ENCODE measurements around the gene GPANK1.

GPANK1 gene

DNA sequence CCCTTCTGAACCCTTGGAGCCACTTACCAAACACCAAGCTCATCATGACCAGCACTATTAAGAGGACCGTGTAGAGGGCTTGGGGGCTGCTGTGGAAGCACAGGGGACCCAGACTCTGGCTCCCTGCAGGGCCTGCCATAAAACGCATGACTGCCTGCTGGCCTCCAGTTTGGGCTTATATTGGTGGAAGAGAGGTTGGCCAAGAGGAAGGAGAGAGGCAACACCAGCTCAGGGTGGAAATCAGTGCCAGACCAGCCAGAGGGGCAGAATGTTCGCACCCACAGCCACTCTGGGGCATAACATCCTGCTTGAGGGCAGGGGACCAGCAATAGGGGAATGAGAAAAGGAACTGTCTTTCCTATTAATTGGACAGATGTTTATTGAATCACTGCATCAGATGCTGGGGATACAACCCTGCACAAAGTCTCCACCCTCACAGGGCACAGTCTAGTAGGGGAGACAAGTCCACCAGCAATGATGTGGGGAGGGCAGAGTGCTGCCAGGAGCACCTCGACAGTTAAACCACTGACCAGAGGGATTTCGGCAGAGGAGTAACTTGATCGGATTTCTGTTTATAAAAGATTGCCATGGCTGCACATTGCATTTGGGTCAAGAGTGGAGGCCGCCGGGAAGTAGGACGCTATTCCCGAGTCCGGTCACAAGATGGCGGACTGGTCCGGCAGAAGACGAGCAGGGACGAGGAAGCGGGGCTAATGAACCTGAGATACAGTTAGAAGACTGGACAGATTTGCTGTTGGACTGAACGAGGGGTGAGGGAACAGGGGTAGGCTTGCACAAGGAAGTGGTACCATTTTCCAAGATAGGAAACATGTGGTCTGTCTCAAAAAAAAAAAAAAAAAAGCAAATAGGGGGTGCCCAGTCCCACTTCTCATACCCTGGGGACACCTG, 15.7 kb upstream of the GPANK1 start, which contains the start of gene LY6G5C:
LY6G5C (minus strand) TSS at position 842 of the 909 bp plus-strand sequence; CDS start at position 148, 694 bp downstream.
- no peak within 1 kb of the TSS for H3K27ac ChIP-seq (ENCODE audit: low read depth, low read length)

DNA sequence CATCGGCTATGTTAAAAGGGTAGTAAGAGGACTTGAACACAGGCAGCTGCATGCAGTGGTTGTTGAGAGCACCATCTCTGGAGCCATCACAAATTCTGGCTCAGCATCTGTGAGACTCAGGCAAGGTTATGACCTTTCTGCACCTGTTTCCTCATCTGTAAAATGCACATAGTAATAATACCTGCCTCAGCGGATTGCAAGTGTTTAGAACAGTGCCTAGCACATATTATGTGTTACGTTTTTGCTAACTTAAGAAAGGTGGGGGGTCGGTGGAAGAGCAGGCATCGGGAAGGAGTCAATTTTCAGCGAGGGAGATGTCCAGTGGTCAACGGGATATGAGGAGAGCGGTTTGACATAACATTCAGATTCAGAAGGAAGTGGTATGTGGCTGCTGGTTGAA, 13.2 kb upstream of the GPANK1 start:
- no peaks in the 10 kb centered on the region for H3K9me2 ChIP-seq (replicated peaks; ENCODE audit: insufficient read depth, low read length)
- no peak for TF ChIP-seq EZH2phosphoT487 (conservative IDR thresholded peaks at IDR 0.05; ENCODE audit: low read length)
- TF ChIP-seq, protein P1, sequence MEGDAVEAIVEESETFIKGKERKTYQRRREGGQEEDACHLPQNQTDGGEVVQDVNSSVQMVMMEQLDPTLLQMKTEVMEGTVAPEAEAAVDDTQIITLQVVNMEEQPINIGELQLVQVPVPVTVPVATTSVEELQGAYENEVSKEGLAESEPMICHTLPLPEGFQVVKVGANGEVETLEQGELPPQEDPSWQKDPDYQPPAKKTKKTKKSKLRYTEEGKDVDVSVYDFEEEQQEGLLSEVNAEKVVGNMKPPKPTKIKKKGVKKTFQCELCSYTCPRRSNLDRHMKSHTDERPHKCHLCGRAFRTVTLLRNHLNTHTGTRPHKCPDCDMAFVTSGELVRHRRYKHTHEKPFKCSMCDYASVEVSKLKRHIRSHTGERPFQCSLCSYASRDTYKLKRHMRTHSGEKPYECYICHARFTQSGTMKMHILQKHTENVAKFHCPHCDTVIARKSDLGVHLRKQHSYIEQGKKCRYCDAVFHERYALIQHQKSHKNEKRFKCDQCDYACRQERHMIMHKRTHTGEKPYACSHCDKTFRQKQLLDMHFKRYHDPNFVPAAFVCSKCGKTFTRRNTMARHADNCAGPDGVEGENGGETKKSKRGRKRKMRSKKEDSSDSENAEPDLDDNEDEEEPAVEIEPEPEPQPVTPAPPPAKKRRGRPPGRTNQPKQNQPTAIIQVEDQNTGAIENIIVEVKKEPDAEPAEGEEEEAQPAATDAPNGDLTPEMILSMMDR (IDR thresholded peaks at IDR 0.05; ENCODE audit: insufficient read depth, low read length, poor library complexity, severe bottlenecking), result no peak

More for the DNA sequence above, 15.7 kb upstream of the GPANK1 start, which contains the start of gene LY6G5C:
- Histone ChIP-seq H3K4me2 (ENCODE audit: low read depth, low read length, poor library complexity, severe bottlenecking) (peak within 1 kb of the TSS; percentile 30), H3K36me3 (ENCODE audit: low read length) (no peaks in the 10 kb centered on the region), H3K9me3 (ENCODE audit: insufficient read depth, low read length) (no peaks in the 10 kb centered on the region), H4K20me1 (ENCODE audit: low read depth, low read length) (no peaks in the 10 kb centered on the region), H3K9ac (ENCODE audit: low read length) (peak within 1 kb of the TSS; percentile 9; the same call in 1 of the 2 replicates), H3K79me2 (ENCODE audit: insufficient read depth, low read length) (no peaks in the 10 kb centered on the region), H2AFZ (ENCODE audit: low read depth, low read length, severe bottlenecking) (peak within 1 kb of the TSS; percentile 23), H3K27me3 (ENCODE audit: low read length) (no peaks in the 10 kb centered on the region), H3K9me2 (replicated peaks; ENCODE audit: insufficient read depth, low read length) (no peaks in the 10 kb centered on the region), H3K4me3 (ENCODE audit: insufficient read depth, low read length, poor library complexity, severe bottlenecking) (no peak within 1 kb of the TSS), H3F3A (ENCODE audit: insufficient read depth) (peaks cover 5% of the 10 kb centered on the region; the same call in 1 of the 2 replicates)
- TF ChIP-seq, protein P1 (IDR thresholded peaks at IDR 0.05; ENCODE audit: insufficient read depth, low read length, poor library complexity, severe bottlenecking), result peak; percentile 28
- no peak for TF ChIP-seq EZH2phosphoT487 (conservative IDR thresholded peaks at IDR 0.05; ENCODE audit: low read length)

GRCh38 chr6:31676904-31677303, 12.1 kb upstream of the GPANK1 start:
- Histone ChIP-seq H4K20me1 (ENCODE audit: low read depth, low read length) (no peaks in the 10 kb centered on the region), H2AFZ (ENCODE audit: low read depth, low read length, severe bottlenecking) (no peak overlapping the region), H3F3A (ENCODE audit: insufficient read depth) (peaks cover 14% of the 10 kb centered on the region; the same call in 1 of the 2 replicates), H3K79me2 (ENCODE audit: insufficient read depth, low read length) (no peaks in the 10 kb centered on the region), H3K27ac (ENCODE audit: low read depth, low read length) (no peak overlapping the region), H3K9me2 (replicated peaks; ENCODE audit: insufficient read depth, low read length) (no peaks in the 10 kb centered on the region), H3K4me3 (ENCODE audit: insufficient read depth, low read length, poor library complexity, severe bottlenecking) (no peak overlapping the region), H3K36me3 (ENCODE audit: low read length) (no peaks in the 10 kb centered on the region), H3K9me3 (ENCODE audit: insufficient read depth, low read length) (no peaks in the 10 kb centered on the region), H3K27me3 (ENCODE audit: low read length) (no peaks in the 10 kb centered on the region), H3K9ac (ENCODE audit: low read length) (no peak overlapping the region), H3K4me2 (ENCODE audit: low read depth, low read length, poor library complexity, severe bottlenecking) (no peak overlapping the region)
- TF ChIP-seq, protein P1 (IDR thresholded peaks at IDR 0.05; ENCODE audit: insufficient read depth, low read length, poor library complexity, severe bottlenecking), result no peak

More for the DNA sequence above, 13.2 kb upstream of the GPANK1 start:
- Histone ChIP-seq H3K9ac (ENCODE audit: low read length) (no peak overlapping the region), H3K4me3 (ENCODE audit: insufficient read depth, low read length, poor library complexity, severe bottlenecking) (no peak overlapping the region), H3K27ac (ENCODE audit: low read depth, low read length) (no peak overlapping the region), H3K9me3 (ENCODE audit: insufficient read depth, low read length) (no peaks in the 10 kb centered on the region), H2AFZ (ENCODE audit: low read depth, low read length, severe bottlenecking) (no peak overlapping the region), H3K27me3 (ENCODE audit: low read length) (no peaks in the 10 kb centered on the region), H3K4me2 (ENCODE audit: low read depth, low read length, poor library complexity, severe bottlenecking) (no peak overlapping the region), H3K79me2 (ENCODE audit: insufficient read depth, low read length) (no peaks in the 10 kb centered on the region), H4K20me1 (ENCODE audit: low read depth, low read length) (no peaks in the 10 kb centered on the region), H3K36me3 (ENCODE audit: low read length) (no peaks in the 10 kb centered on the region), H3F3A (ENCODE audit: insufficient read depth) (peaks cover 14% of the 10 kb centered on the region; the same call in 1 of the 2 replicates)
